Measurements from ENCODE around the gene ZMYM4. TPM values are rescaled to one million over a fixed set of nuclear protein-coding genes. Genes with fewer than 3 reads are reported as not detected.

The ZMYM4 gene
- total RNA-seq, 2 experiments from 2014 or later = 25.1 to 29.1 TPM

DNA sequence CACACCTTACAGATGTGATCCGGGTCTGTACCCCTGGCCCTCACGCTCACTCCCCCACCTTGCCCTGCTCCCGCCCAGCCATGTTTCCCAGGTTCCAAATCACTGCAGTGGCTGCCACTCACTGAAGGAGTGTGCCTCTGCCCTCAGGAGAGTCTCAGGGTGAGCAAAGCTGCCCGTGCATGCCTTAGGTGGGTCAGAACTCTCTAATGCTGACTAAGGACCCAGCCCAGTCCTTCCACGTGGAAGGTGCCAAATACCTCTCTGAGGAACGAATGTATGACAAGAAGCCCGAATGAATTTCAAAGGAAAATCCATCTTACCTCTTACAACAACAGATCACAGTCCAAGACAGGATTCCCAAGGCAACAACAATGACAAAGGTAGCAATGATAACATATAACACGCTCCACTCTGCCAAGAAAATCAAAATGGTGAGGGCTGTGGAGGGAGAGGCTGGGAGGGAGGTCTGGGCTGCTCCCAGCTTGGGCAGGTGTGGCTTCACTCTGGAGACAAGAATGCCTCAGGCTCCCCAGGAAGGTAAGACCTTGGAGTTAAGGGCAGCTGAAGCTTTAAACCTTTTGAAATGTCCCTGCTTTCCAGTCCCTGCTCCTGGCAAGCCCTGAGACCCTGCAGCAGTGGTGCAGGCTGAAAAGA lies 173.5 kb downstream of the ZMYM4 start:
- Mint-ChIP-seq H3K4me3 (no peak overlapping the region), H3K9me3 (no peaks in the 10 kb centered on the region), H3K36me3 (ENCODE audit: low read depth) (peaks cover 8% of the 10 kb centered on the region), H3K27me3 (no peaks in the 10 kb centered on the region), H3K27ac (no peak overlapping the region), H3K4me1 (peaks cover 7% of the 10 kb centered on the region)
- DNase-seq = no peak
- CTCF ChIA-PET = interaction anchor here (1.1 to 6.8 kb wide), 3 partner anchors 8 to 119 kb away, joined by 3 to 37 read pairs (median 9); no protein-coding TSS in a partner anchor
- POLR2A ChIA-PET = no interaction called here

DNA sequence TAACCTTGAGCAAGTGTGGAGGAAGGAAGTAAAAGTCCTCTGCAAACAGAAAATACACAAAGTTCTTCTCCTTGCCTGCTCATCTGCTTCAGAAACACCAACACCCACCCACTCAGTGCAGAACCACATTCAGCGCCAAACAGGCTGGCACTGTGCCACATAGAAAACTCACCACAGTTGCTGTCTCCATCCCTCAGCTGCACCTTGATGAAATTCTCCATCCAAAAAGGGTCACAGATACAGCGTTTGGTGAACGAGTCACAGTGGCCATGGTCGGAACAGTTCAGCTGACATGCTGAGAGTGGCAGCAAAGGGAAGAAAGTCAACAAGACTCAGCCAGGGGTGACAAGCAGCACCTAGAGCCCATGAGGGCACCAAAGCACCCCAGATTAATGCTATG lies 174.2 kb downstream of the ZMYM4 start:
- Mint-ChIP-seq H3K27me3 (no peaks in the 10 kb centered on the region), H3K4me3 (no peak overlapping the region), H3K4me1 (peaks cover 13% of the 10 kb centered on the region), H3K9me3 (no peaks in the 10 kb centered on the region), H3K27ac (no peak overlapping the region), H3K36me3 (ENCODE audit: low read depth) (peaks cover 14% of the 10 kb centered on the region)
- POLR2A ChIA-PET = no interaction called here
- CTCF ChIA-PET = interaction anchor here (1.1 to 6.8 kb wide), 4 partner anchors 8 to 122 kb away, joined by 3 to 37 read pairs (median 8); no protein-coding TSS in a partner anchor
- no peak for DNase-seq

GRCh38 chr1:35443768-35444518 lies 175.4 kb downstream of the ZMYM4 start:
- no peaks in the 10 kb centered on the region for H3K27me3 Mint-ChIP-seq
- peaks cover 18% of the 10 kb centered on the region for H3K4me1 Mint-ChIP-seq
- no peaks in the 10 kb centered on the region for H3K9me3 Mint-ChIP-seq
- DNase-seq = no peak
- peaks cover 17% of the 10 kb centered on the region for H3K36me3 Mint-ChIP-seq (ENCODE audit: low read depth)
- ChIA-PET CTCF (interaction anchor here (0.6 to 3.0 kb wide), 6 partner anchors 10 to 242 kb away, joined by 3 to 9 read pairs (median 6); partner anchors contain the start of genes KIAA0319L and NCDN), POLR2A (interaction anchor here (0.6 kb wide), 1 partner anchor 108 kb away, joined by 4 read pairs; no protein-coding TSS in a partner anchor)
- no peak overlapping the region for H3K27ac Mint-ChIP-seq
- H3K4me3 Mint-ChIP-seq = no peak overlapping the region

- CTCF ChIA-PET = interaction anchor here (0.6 to 3.0 kb wide), 5 partner anchors 10 to 326 kb away, joined by 3 to 9 read pairs (median 8); no protein-coding TSS in a partner anchor
- Mint-ChIP-seq H3K9me3 (no peaks in the 10 kb centered on the region), H3K27ac (no peak overlapping the region), H3K4me1 (peaks cover 18% of the 10 kb centered on the region), H3K27me3 (no peaks in the 10 kb centered on the region), H3K4me3 (no peak overlapping the region), H3K36me3 (ENCODE audit: low read depth) (peaks cover 19% of the 10 kb centered on the region)
- DNase-seq = no peak
- POLR2A ChIA-PET = no interaction called here
Observed at GRCh38 chr1:35444519-35444774, 175.9 kb downstream of the ZMYM4 start.

- ChIA-PET POLR2A (interaction anchor here (0.6 kb wide), 1 partner anchor 205 kb away, joined by 6 read pairs; no protein-coding TSS in a partner anchor), CTCF (interaction anchor here (0.9 to 1.2 kb wide), 2 partner anchors 9 to 118 kb away, joined by 3 to 4 read pairs; no protein-coding TSS in a partner anchor)
- Mint-ChIP-seq H3K9me3 (no peaks in the 10 kb centered on the region), H3K36me3 (ENCODE audit: low read depth) (peaks cover 22% of the 10 kb centered on the region), H3K4me3 (no peak overlapping the region), H3K27me3 (no peaks in the 10 kb centered on the region), H3K4me1 (peaks cover 33% of the 10 kb centered on the region), H3K27ac (no peak overlapping the region)
- DNase-seq = no peak
Observed at GRCh38 chr1:35447278-35447677, 178.8 kb downstream of the ZMYM4 start.

GRCh38 chr1:35448344-35448801 lies 179.9 kb downstream of the ZMYM4 start:
- H3K4me3 Mint-ChIP-seq = no peak overlapping the region
- POLR2A ChIA-PET = no interaction called here
- peaks cover 25% of the 10 kb centered on the region for H3K36me3 Mint-ChIP-seq (ENCODE audit: low read depth)
- no peak overlapping the region for H3K27ac Mint-ChIP-seq
- CTCF ChIA-PET = interaction anchor here (3.9 kb wide), 1 partner anchor 8 kb away, joined by 37 read pairs; no protein-coding TSS in a partner anchor
- no peak for DNase-seq
- no peaks in the 10 kb centered on the region for H3K27me3 Mint-ChIP-seq
- H3K4me1 Mint-ChIP-seq = peaks cover 37% of the 10 kb centered on the region
- no peaks in the 10 kb centered on the region for H3K9me3 Mint-ChIP-seq

DNA sequence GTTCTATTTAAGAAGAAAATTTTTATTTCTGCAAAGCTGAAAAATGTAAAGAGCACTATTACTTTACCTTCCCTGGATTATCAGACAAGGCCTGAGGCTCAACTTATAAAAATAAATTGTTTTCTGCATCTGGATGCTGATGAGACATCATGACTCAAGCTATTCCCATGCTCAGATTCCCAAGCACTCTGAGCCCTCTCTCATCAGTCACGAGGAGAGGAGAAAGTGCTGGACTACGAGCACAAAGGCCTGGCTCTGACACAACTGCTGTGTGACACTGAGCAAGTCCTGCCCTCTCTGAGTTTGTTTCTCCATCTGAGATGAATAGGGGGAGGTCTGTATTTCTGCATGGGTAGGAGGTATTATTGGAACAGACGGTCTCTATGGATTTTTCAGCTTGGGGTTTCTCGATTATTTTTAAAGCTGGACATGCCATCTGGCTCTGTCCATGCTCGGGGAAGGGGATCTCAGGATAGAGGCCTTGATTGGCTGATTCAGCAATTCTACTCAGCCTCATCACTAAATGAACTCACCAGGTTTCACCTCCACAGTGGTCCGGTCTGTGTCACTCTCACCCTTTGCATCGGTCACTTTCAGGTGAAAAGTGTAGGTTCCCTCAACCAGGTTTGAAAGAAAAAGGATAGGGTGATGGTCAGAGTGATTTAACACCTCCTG lies 181.0 kb downstream of the ZMYM4 start:
- ChIA-PET CTCF (interaction anchor here (1.0 to 3.9 kb wide), 4 partner anchors 8 to 108 kb away, joined by 3 to 37 read pairs (median 5); partner anchors contain the start of genes KIAA0319L and NCDN), POLR2A (no interaction called here)
- DNase-seq = no peak
- Mint-ChIP-seq H3K27ac (no peak overlapping the region), H3K9me3 (no peaks in the 10 kb centered on the region), H3K27me3 (no peaks in the 10 kb centered on the region), H3K4me3 (no peak overlapping the region), H3K4me1 (peaks cover 34% of the 10 kb centered on the region), H3K36me3 (ENCODE audit: low read depth) (peaks cover 34% of the 10 kb centered on the region)

- Mint-ChIP-seq H3K36me3 (ENCODE audit: low read depth) (peaks cover 44% of the 10 kb centered on the region), H3K27ac (peak overlapping the region; percentile 80), H3K9me3 (no peaks in the 10 kb centered on the region), H3K4me1 (peaks cover 34% of the 10 kb centered on the region), H3K4me3 (no peak overlapping the region), H3K27me3 (no peaks in the 10 kb centered on the region)
- peak; percentile 83 for DNase-seq
- ChIA-PET CTCF (interaction anchor here (0.7 to 3.9 kb wide), 29 partner anchors 9 to 305 kb away, joined by 3 to 37 read pairs (median 5); partner anchors contain the start of genes KIAA0319L and NCDN), POLR2A (interaction anchor here (0.6 kb wide), 1 partner anchor 99 kb away, joined by 3 read pairs; no protein-coding TSS in a partner anchor)
Observed at GRCh38 chr1:35451125-35451528, 182.6 kb downstream of the ZMYM4 start.

DNA sequence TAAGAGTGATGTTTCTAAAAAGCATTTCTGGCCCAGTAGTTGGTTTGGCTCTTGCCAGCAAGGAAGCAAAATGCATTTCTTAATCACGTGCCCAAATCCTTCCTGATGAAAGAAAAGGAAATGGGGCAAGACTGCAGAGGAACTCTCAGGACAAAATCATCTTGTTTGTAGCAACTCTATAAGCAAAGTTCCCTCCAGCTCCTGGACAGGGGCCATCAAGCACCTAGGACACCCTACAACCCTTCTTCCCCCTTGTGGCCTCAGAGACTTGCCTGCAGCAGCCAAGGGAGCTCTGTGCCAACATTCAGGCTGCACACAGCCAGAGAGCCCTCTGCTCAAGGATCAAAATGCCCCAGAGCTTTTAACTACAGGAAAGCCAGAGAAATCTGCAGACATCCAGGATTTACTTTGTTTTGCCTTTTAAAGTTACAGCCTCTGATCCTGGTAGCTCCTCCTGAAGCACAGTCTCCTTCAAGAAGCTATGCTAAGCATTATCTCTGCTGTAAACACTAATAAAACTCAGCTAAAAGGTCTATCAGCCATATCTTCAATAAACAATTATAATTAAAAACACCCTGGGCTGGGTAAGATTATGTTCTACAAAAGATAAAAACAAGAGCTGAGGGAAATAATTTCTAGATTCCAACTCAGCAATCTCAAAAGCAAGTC lies 183.7 kb downstream of the ZMYM4 start:
- H3K27ac Mint-ChIP-seq = peak overlapping the region; percentile 63
- H3K36me3 Mint-ChIP-seq (ENCODE audit: low read depth) = peaks cover 45% of the 10 kb centered on the region
- H3K4me1 Mint-ChIP-seq = peaks cover 34% of the 10 kb centered on the region
- H3K4me3 Mint-ChIP-seq = no peak overlapping the region
- H3K27me3 Mint-ChIP-seq = no peaks in the 10 kb centered on the region
- no peaks in the 10 kb centered on the region for H3K9me3 Mint-ChIP-seq
- DNase-seq = no peak
- ChIA-PET CTCF (interaction anchor here (0.5 to 3.9 kb wide), 20 partner anchors 8 to 264 kb away, joined by 3 to 37 read pairs (median 5); no protein-coding TSS in a partner anchor), POLR2A (no interaction called here)

- DNase-seq = no peak
- peaks cover 29% of the 10 kb centered on the region for H3K4me1 Mint-ChIP-seq
- no peak overlapping the region for H3K4me3 Mint-ChIP-seq
- POLR2A ChIA-PET = no interaction called here
- H3K27ac Mint-ChIP-seq = no peak overlapping the region
- CTCF ChIA-PET = interaction anchor here (0.5 to 3.3 kb wide), 8 partner anchors 8 to 654 kb away, joined by 3 to 26 read pairs (median 4); no protein-coding TSS in a partner anchor
- H3K27me3 Mint-ChIP-seq = no peaks in the 10 kb centered on the region
- peaks cover 39% of the 10 kb centered on the region for H3K36me3 Mint-ChIP-seq (ENCODE audit: low read depth)
- H3K9me3 Mint-ChIP-seq = no peaks in the 10 kb centered on the region
Observed at GRCh38 chr1:35453031-35453430, 184.5 kb downstream of the ZMYM4 start.

DNA sequence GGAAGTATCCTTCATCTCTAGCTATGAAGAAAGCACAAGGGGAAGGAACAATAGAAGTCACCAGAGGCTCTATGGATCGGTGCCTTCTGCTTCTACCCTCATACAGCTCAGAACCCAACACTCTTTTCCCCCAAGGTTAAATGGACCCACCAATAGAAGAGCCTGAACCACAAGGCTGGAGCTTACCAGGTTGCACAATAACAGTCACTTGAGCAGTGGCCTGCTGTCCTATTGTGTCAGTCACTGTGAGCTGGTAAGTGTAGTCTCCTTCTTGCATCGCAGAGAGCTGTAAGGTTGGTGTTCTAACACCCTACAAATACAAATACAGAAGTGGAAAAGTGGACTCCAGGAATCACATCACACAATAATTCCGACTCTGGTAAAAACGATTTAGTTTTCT lies 185.7 kb downstream of the ZMYM4 start:
- no peak overlapping the region for H3K4me3 Mint-ChIP-seq
- H3K27me3 Mint-ChIP-seq = no peaks in the 10 kb centered on the region
- no peak overlapping the region for H3K27ac Mint-ChIP-seq
- DNase-seq = no peak
- CTCF ChIA-PET = interaction anchor here (0.7 to 2.6 kb wide), 4 partner anchors 9 to 124 kb away, joined by 3 to 9 read pairs (median 4); no protein-coding TSS in a partner anchor
- H3K36me3 Mint-ChIP-seq (ENCODE audit: low read depth) = peaks cover 38% of the 10 kb centered on the region
- POLR2A ChIA-PET = interaction anchor here (0.8 kb wide), 1 partner anchor 270 kb away, joined by 3 read pairs; no protein-coding TSS in a partner anchor
- H3K9me3 Mint-ChIP-seq = no peaks in the 10 kb centered on the region
- peaks cover 28% of the 10 kb centered on the region for H3K4me1 Mint-ChIP-seq

DNA sequence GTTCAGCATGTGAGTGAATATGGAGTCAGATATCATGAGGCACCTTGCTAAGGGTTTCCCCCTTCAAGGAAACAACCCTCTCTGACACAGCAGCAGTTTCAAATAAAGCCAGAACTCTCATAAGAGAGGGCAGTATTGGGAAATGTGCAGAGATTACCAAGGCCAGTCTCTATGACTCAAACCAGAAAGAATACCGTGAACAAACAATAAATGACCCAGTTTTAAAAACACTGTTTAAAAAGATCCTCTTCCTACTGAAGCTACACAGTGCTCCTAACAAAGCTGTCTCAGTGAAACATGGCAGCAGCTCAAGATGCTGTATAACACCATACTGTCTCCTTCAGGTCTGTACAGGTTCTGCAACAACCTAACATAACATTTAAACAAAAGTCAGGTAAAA lies 186.1 kb downstream of the ZMYM4 start:
- ChIA-PET CTCF (interaction anchor here (0.6 to 2.6 kb wide), 8 partner anchors 10 to 694 kb away, joined by 3 to 9 read pairs (median 4); partner anchors contain the start of gene TRAPPC3), POLR2A (no interaction called here)
- Mint-ChIP-seq H3K27me3 (no peaks in the 10 kb centered on the region), H3K9me3 (no peaks in the 10 kb centered on the region), H3K27ac (no peak overlapping the region), H3K4me1 (peaks cover 28% of the 10 kb centered on the region), H3K36me3 (ENCODE audit: low read depth) (peaks cover 35% of the 10 kb centered on the region), H3K4me3 (no peak overlapping the region)
- no peak for DNase-seq

Data from activated CD4-positive, alpha-beta T cell treated with anti-CD3 and anti-CD28 coated beads, Interleukin-2, amount 10 ng/mL, durations not matched to agents 7 days and 5 days (primary cell).